ENCODE results near the gene CHCHD5. TPM values are rescaled to one million over a fixed set of nuclear protein-coding genes. Genes with fewer than 3 reads are reported as not detected.

CHCHD5 gene
- total and polyA plus RNA-seq, 12 donors = 8.9 to 56.5 (median 33.6) TPM

DNA sequence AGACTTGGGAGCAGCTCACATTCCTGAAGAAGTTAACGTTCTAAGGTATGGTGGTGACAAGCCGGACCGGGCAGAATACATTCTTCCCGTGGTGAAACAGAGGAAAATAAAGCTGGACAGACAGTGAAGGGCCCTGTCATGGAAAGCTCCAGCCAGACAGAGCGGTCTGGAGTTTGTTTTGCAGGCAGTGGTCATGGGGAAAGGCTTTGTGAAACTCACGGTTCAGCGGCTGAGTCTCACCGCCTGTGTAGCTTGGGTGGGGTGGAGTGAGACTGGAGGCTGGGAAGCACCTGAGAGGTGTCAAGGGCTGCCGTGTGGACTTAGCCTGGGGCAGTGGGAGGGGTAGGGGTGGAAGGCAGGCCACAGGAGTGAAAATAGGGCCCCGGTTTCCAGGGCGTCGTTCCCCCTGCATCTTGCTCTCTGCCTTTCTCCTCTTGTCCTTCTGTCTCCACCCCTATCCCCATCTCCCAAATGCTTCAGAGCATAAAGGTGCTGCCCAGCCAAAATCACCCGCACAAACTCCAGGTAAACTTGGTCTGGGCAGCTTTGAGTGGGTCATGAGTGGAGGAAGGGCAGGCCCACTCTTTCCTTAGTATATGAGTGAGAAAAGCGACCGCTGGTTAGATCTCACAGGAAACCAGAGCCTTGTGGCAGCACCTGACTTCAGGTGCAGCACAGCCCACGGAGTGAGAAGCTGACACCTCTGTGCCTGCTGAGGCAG lies 49.9 kb downstream of the CHCHD5 start:
- no peaks in the 10 kb centered on the region for H3K9me3 ChIP-seq (replicated peaks in 1 of 3)
- DNase-seq = peak in 2 of 7 donors; percentile 11 to 30
- no peak overlapping the region for H3K4me3 ChIP-seq
- H3K4me1 ChIP-seq (replicated peaks in 1 of 2) = peaks cover 0 to 4% of the 10 kb centered on the region in 2 donors
- TF ChIP-seq, protein P1, sequence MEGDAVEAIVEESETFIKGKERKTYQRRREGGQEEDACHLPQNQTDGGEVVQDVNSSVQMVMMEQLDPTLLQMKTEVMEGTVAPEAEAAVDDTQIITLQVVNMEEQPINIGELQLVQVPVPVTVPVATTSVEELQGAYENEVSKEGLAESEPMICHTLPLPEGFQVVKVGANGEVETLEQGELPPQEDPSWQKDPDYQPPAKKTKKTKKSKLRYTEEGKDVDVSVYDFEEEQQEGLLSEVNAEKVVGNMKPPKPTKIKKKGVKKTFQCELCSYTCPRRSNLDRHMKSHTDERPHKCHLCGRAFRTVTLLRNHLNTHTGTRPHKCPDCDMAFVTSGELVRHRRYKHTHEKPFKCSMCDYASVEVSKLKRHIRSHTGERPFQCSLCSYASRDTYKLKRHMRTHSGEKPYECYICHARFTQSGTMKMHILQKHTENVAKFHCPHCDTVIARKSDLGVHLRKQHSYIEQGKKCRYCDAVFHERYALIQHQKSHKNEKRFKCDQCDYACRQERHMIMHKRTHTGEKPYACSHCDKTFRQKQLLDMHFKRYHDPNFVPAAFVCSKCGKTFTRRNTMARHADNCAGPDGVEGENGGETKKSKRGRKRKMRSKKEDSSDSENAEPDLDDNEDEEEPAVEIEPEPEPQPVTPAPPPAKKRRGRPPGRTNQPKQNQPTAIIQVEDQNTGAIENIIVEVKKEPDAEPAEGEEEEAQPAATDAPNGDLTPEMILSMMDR (IDR thresholded peaks at IDR 0.05) = no peak
- no peak for TF ChIP-seq POLR2A (IDR thresholded peaks at IDR 0.05)
- no peaks in the 10 kb centered on the region for H3K36me3 ChIP-seq (replicated peaks in 1 of 2)
- intact Hi-C loops (cut with DNase I) = no loop called here
- no peaks in the 10 kb centered on the region for H3K27me3 ChIP-seq
- no peak overlapping the region for H3K27ac ChIP-seq
- 87 to 92% (median 89%) methylated on average over 16 of the region's 16 CpGs for WGBS, 4 donors

DNA sequence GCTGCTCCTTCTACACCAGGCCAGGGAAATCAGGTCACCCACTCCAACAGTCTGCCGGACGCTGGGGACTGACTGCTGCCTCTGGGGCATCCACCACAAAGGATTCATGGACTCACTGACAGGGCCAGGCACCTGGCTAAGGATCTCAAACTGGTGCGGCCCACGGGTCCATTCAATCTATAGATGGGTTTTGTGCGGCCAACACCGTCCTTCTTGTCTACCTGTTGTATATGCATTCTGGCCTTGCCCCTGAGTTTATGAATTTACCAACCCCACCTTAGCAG lies 50.4 kb downstream of the CHCHD5 start:
- no peak for TF ChIP-seq POLR2A (IDR thresholded peaks at IDR 0.05)
- TF ChIP-seq, protein P1 (IDR thresholded peaks at IDR 0.05) = no peak
- WGBS, 4 donors = 85 to 98% (median 95%) methylated on average over 4 to 6 of the region's 6 CpGs
- no peaks in the 10 kb centered on the region for H3K36me3 ChIP-seq (replicated peaks in 1 of 2)
- H3K27ac ChIP-seq = no peak overlapping the region
- H3K4me1 ChIP-seq (replicated peaks in 1 of 2) = peaks cover 0 to 4% of the 10 kb centered on the region in 2 donors
- intact Hi-C loops (cut with DNase I) = no loop called here
- H3K9me3 ChIP-seq (replicated peaks in 1 of 3) = no peaks in the 10 kb centered on the region
- no peak overlapping the region for H3K4me3 ChIP-seq
- peak in 1 of 7 donors; percentile 9 for DNase-seq
- no peaks in the 10 kb centered on the region for H3K27me3 ChIP-seq

DNA sequence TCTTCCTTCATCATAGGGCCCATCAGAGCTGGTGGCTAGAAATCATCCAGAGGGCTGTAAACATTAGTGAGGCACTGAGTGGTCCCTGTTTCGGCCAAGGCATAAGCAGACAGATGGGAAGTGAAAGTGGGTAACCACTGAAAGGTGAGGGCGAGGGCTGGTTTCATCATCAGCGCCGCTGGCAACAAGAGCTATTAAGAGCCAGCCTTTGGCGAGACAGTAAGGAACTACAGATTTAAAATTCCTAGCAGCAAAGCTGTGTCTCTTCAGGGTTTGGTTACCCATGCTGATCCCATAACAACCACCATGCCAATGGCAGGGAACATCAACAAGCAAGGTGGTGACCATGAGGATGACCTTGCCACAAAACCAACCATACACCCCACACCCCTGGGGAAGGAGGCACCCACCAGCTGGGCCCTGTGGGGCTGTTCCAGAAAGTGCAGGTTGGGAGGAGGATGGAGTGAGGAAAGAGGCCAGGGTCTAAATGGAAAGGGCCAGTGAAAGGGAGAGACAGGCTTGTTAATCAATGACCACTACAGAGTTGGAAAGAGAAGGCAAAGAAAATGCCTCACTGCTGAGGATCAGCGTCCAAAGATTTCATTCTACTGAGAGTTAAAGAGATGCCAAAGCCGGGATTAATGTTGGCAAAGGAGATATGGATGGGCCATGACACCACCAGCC lies 52.3 kb downstream of the CHCHD5 start:
- 65 to 89% (median 87%) methylated on average over 7 of the region's 7 CpGs for WGBS, 4 donors
- Histone ChIP-seq H3K9me3 (replicated peaks in 1 of 3) (no peaks in the 10 kb centered on the region), H3K4me1 (replicated peaks in 1 of 2) (no peaks in the 10 kb centered on the region), H3K27me3 (no peaks in the 10 kb centered on the region), H3K36me3 (replicated peaks in 1 of 2) (no peaks in the 10 kb centered on the region), H3K27ac (no peak overlapping the region), H3K4me3 (no peak overlapping the region)
- intact Hi-C loops (cut with DNase I) = no loop called here
- peak in 2 of 7 donors; percentile 7 to 41 for DNase-seq
- TF ChIP-seq, protein P1 (IDR thresholded peaks at IDR 0.05) = no peak
- TF ChIP-seq POLR2A (IDR thresholded peaks at IDR 0.05) = no peak

DNA sequence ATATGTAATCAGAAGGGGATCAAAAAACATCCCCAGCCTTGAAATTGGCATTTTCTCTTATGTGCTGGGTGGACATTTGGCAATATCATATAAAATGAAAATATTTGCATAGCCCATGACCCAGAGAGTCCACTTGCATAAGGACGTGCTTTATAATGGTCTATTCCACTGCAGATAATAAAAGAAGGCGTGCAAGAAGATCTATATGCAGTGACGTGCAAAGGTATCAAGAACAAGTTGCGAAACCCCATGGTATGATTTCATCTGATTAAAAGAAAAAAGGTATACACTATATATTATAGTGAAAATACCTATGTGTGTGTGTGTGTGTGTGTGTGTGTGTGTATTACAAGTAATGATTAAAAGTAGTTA lies 52.9 kb downstream of the CHCHD5 start:
- Histone ChIP-seq H3K9me3 (replicated peaks in 1 of 3) (no peaks in the 10 kb centered on the region), H3K27ac (no peak overlapping the region), H3K4me1 (replicated peaks in 1 of 2) (no peaks in the 10 kb centered on the region), H3K36me3 (replicated peaks in 1 of 2) (no peaks in the 10 kb centered on the region), H3K27me3 (no peaks in the 10 kb centered on the region), H3K4me3 (no peak overlapping the region)
- 81 to 93% (median 86%) methylated on average over 4 of the region's 4 CpGs for WGBS, 4 donors
- intact Hi-C loops (cut with DNase I) = no loop called here
- no peak for DNase-seq
- no peak for TF ChIP-seq POLR2A (IDR thresholded peaks at IDR 0.05)
- TF ChIP-seq, protein P1 (IDR thresholded peaks at IDR 0.05) = no peak

Small RNA genes within 50 kb of the gene (small RNA-seq; reads per million reads assigned to genes)
- gene RF00019 = 0 reads per million in 2 donors

Other genes starting within 250 kb of the CHCHD5 start
- 10 to 100 TPM in 7 of 9 donors, 1 to 10 TPM in 2; 3.7 to 23.6 (median 11.9) TPM for gene RGPD8, start 151.0 kb upstream of the CHCHD5 start, total RNA-seq
- 1 to 10 TPM in 2 of 3 donors, under 1 TPM in 1; 0.44 to 4.8 (median 1.0) TPM for gene RGPD8, start 151.0 kb upstream of the CHCHD5 start, polyA plus RNA-seq
- 10 to 100 TPM in 8 of 9 donors, 1 to 10 TPM in 1; 6.3 to 24.5 (median 19.2) TPM for gene TTL, start 102.5 kb upstream of the CHCHD5 start, total RNA-seq
- 10 to 100 TPM in 2 of 3 donors, 1 to 10 TPM in 1; 9.7 to 17.5 (median 13.7) TPM for gene TTL, start 102.5 kb upstream of the CHCHD5 start, polyA plus RNA-seq
- 10 to 100 TPM; 10.7 to 30.3 (median 21.3) TPM for gene POLR1B, start 42.1 kb upstream of the CHCHD5 start, total RNA-seq
- gene POLR1B, start 42.1 kb upstream of the CHCHD5 start, polyA plus RNA-seq = 10 to 100 TPM in 1 of 3 donors, 1 to 10 TPM in 2; 4.2 to 21.6 (median 6.8) TPM
- gene SLC20A1, start 61.3 kb downstream of the CHCHD5 start, total RNA-seq = 10 to 100 TPM in 7 of 9 donors, 1 to 10 TPM in 2; 6.9 to 28.1 (median 22.2) TPM
- gene SLC20A1, start 61.3 kb downstream of the CHCHD5 start, polyA plus RNA-seq = 10 to 100 TPM; 14.1 to 23.8 (median 20.8) TPM
- gene NT5DC4, start 136.4 kb downstream of the CHCHD5 start, total RNA-seq = under 1 TPM in 2 of 9 donors, not detected in 7; 0.22 to 0.24 TPM
- under 1 TPM in 1 of 3 donors, not detected in 2; 0.56 TPM for gene NT5DC4, start 136.4 kb downstream of the CHCHD5 start, polyA plus RNA-seq
- 1 to 10 TPM in 4 of 9 donors, under 1 TPM in 4, not detected in 1; 0.35 to 6.9 (median 0.98) TPM for gene CKAP2L, start 180.0 kb downstream of the CHCHD5 start, total RNA-seq
- under 1 TPM in 2 of 3 donors, not detected in 1; 0.10 to 0.79 TPM for gene CKAP2L, start 180.0 kb downstream of the CHCHD5 start, polyA plus RNA-seq
- gene IL1A, start 199.9 kb downstream of the CHCHD5 start, total RNA-seq = under 1 TPM in 2 of 9 donors, not detected in 7; 0.18 to 0.67 TPM
- gene IL1A, start 199.9 kb downstream of the CHCHD5 start, polyA plus RNA-seq = under 1 TPM in 1 of 3 donors, not detected in 2; 0.07 TPM